Tibial artery (tissue), 4 donors: ENCODE data around the gene SMIM14.
"Not testable (repeated sequence)": the region's sequence is repeated elsewhere in the genome, so short reads cannot be mapped to it uniquely, and the experiment has no call there.

Experiments
- DNase-seq, 2 donors: peaks; one replicate each; pipeline ENCODE4 v3.0.0-alpha.2; 2019
- H3K27ac ChIP-seq, 2 donors: fragments of 200-600 bp; sonication (generic) in 1 of 2; 1 replicate in 1 of 2; 2 replicates in 1 of 2; pipeline ENCODE4 v1.5.1; 2018 to 2019; ENCODE audit warnings: mild to moderate bottlenecking in 1 of 2
- H3K27me3 ChIP-seq, 2 donors: fragments of 200-600 bp; sonication (generic) in 1 of 2; one replicate each; pipeline versions ENCODE4 v1.5.1 to v1.6.0; 2016 to 2019
- H3K36me3 ChIP-seq, 3 donors: fragments of 200-600 bp; sonication (generic) in 2 of 3; one replicate each; pipeline ENCODE4 v1.5.1; 2016 to 2019; ENCODE audit warnings: mild to moderate bottlenecking in 2 of 3
- H3K4me1 ChIP-seq, 4 donors: fragments of 200-600 bp; sonication (generic) in 2 of 4; 1 replicate in 3 of 4; 2 replicates in 1 of 4; pipeline ENCODE4 v1.5.1; 2016 to 2019
- H3K4me3 ChIP-seq, 2 donors: fragments of 200-600 bp; sonication (generic) in 1 of 2; 1 replicate in 1 of 2; 2 replicates in 1 of 2; pipeline ENCODE4 v1.5.1; 2018 to 2019; ENCODE audit warnings: mild to moderate bottlenecking in 2 of 2
- H3K9me3 ChIP-seq, 3 donors: fragments of 200-600 bp; sonication (generic) in 1 of 3; one replicate each; pipeline ENCODE4 v1.5.1; 2016 to 2019
- intact Hi-C: fragments of 100-400 bp; cut with DNase I; formaldehyde crosslinking; loops from one replicate; pipeline ENCODE4 v1.15.0; 2023; ENCODE audit warnings: low total_unique reads
- TF ChIP-seq, protein P1 (sequence below), 2 experiments: fragments of 200-600 bp in 1 of 2; fragments of 450-650 bp in 1 of 2; IDR thresholded peaks; one replicate each; pipeline ENCODE4 v1.5.1; 2017 to 2019; ENCODE audit warnings: antibody characterized with exemption in 2 of 2, mild to moderate bottlenecking in 1 of 2, moderate library complexity in 1 of 2

SMIM14 gene

GRCh38 chr4:39522068-39522467 lies 116.6 kb downstream of the SMIM14 start:
- H3K9me3 ChIP-seq, result no peaks in the 10 kb centered on the region
- no peaks in the 10 kb centered on the region for H3K27me3 ChIP-seq
- TF ChIP-seq, protein P1, sequence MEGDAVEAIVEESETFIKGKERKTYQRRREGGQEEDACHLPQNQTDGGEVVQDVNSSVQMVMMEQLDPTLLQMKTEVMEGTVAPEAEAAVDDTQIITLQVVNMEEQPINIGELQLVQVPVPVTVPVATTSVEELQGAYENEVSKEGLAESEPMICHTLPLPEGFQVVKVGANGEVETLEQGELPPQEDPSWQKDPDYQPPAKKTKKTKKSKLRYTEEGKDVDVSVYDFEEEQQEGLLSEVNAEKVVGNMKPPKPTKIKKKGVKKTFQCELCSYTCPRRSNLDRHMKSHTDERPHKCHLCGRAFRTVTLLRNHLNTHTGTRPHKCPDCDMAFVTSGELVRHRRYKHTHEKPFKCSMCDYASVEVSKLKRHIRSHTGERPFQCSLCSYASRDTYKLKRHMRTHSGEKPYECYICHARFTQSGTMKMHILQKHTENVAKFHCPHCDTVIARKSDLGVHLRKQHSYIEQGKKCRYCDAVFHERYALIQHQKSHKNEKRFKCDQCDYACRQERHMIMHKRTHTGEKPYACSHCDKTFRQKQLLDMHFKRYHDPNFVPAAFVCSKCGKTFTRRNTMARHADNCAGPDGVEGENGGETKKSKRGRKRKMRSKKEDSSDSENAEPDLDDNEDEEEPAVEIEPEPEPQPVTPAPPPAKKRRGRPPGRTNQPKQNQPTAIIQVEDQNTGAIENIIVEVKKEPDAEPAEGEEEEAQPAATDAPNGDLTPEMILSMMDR (IDR thresholded peaks at IDR 0.05), result no peak
- no peak for DNase-seq
- intact Hi-C loops, result no loop called here
- H3K4me1 ChIP-seq, result peaks cover 0 to 40% (median 5%) of the 10 kb centered on the region in 4 donors
- no peak overlapping the region for H3K4me3 ChIP-seq
- peaks cover 11 to 24% (median 14%) of the 10 kb centered on the region in 3 donors for H3K36me3 ChIP-seq
- no peak overlapping the region for H3K27ac ChIP-seq

- TF ChIP-seq, protein P1 (IDR thresholded peaks at IDR 0.05), result no peak
- peaks cover 11 to 24% (median 14%) of the 10 kb centered on the region in 3 donors for H3K36me3 ChIP-seq
- H3K27me3 ChIP-seq, result no peaks in the 10 kb centered on the region
- no peak overlapping the region for H3K27ac ChIP-seq
- no peak overlapping the region for H3K4me3 ChIP-seq
- intact Hi-C loops, result no loop called here
- H3K9me3 ChIP-seq, result no peaks in the 10 kb centered on the region
- DNase-seq, result no peak
- H3K4me1 ChIP-seq, result peaks cover 0 to 40% (median 5%) of the 10 kb centered on the region in 4 donors
These were observed 117.3 kb downstream of the SMIM14 start for GRCh38 chr4:39521253-39521919.

- H3K9me3 ChIP-seq, result no peaks in the 10 kb centered on the region
- intact Hi-C loops, result no loop called here
- TF ChIP-seq, protein P1 (IDR thresholded peaks at IDR 0.05), result no peak
- DNase-seq, result no peak
- H3K4me1 ChIP-seq, result peaks cover 0 to 20% (median 0%) of the 10 kb centered on the region in 4 donors
- no peak overlapping the region for H3K27ac ChIP-seq
- H3K27me3 ChIP-seq, result no peaks in the 10 kb centered on the region
- no peak overlapping the region for H3K4me3 ChIP-seq
- H3K36me3 ChIP-seq, result peaks cover 11 to 34% (median 22%) of the 10 kb centered on the region in 3 donors
These were observed 120.2 kb downstream of the SMIM14 start for GRCh38 chr4:39518484-39518883.

- H3K27ac ChIP-seq, result no peak overlapping the region
- peaks cover 0 to 4% (median 0%) of the 10 kb centered on the region in 4 donors for H3K4me1 ChIP-seq
- intact Hi-C loops, result no loop called here
- no peaks in the 10 kb centered on the region for H3K9me3 ChIP-seq
- H3K36me3 ChIP-seq, result peaks cover 14 to 40% (median 39%) of the 10 kb centered on the region in 3 donors
- TF ChIP-seq, protein P1 (IDR thresholded peaks at IDR 0.05), result no peak
- DNase-seq, result no peak
- no peaks in the 10 kb centered on the region for H3K27me3 ChIP-seq
- H3K4me3 ChIP-seq, result no peak overlapping the region
These were observed 122.2 kb downstream of the SMIM14 start for GRCh38 chr4:39516407-39516966.

DNA sequence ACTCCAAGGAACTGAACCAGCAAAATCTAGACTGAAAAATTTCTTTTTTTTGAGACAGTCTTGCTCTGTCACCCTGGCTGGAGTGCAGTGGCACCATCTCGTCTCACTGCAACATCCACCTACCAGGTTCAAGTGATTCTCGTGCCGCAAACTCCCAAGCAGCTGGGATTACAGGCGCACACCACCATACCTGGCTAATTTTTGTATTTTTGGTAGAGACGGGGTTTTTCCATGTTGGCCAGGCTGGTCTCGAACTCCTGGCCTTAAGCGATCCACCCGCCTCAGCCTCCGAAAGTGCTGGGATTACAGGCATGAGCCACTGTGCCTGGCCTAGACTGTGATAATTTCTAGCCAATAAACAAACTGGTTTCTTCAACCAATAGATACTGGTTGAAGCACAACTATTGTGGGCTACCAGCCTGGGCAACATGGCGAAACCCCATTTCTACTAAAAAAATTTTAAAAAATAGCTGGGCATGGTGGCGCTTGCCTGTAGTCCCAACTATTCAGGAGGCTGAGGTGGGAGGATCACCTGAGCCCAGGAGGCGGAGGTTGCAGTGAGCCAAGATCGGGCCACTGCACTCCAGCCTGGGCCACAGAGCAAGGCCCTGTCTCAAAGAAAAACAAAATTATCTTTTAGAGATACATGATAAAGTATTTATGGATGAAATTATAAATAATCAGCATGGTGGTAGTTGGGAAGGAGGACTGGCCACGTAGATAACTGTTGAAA lies 122.8 kb downstream of the SMIM14 start:
- H3K27ac ChIP-seq, H3K4me1 ChIP-seq, DNase-seq, H3K4me3 ChIP-seq, intact Hi-C loops, H3K9me3 ChIP-seq, H3K27me3 ChIP-seq: not testable (repeated sequence)
- peaks cover 18 to 46% (median 40%) of the 10 kb centered on the region in 3 donors for H3K36me3 ChIP-seq

DNA sequence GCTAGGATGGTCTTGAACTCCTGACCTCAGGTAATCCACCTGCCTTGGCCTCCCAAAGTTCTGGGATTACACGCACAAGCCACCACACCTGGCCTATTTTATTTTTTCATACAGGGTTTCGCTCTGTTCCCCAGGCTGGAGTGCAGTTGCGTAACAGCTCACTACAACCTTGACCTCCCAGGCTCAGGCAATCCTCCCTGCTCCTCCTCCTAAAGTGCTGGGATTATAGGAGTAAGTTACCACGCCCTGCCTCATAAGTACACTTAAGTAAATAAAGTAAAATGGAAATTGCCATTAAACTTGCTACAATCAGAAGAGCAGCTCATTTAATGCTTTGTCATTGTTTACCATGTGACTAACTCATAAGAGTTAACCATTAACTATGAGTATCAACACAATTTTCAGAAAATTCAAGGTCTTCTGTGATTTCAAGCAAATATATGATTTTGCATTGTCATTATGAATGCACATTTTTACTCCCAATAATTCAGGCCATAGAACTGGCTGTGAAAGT lies 123.7 kb downstream of the SMIM14 start:
- no peak overlapping the region for H3K4me3 ChIP-seq
- H3K4me1 ChIP-seq, result no peaks in the 10 kb centered on the region
- peaks cover 22 to 52% (median 47%) of the 10 kb centered on the region in 3 donors for H3K36me3 ChIP-seq
- intact Hi-C loops, result no loop called here
- no peak overlapping the region for H3K27ac ChIP-seq
- TF ChIP-seq, protein P1 (IDR thresholded peaks at IDR 0.05), result no peak
- H3K27me3 ChIP-seq, result no peaks in the 10 kb centered on the region
- no peak for DNase-seq
- no peaks in the 10 kb centered on the region for H3K9me3 ChIP-seq

- H3K27ac ChIP-seq, intact Hi-C loops, DNase-seq, H3K9me3 ChIP-seq, H3K4me3 ChIP-seq, H3K27me3 ChIP-seq, H3K4me1 ChIP-seq: not testable (repeated sequence)
- H3K36me3 ChIP-seq, result peaks cover 22 to 59% (median 48%) of the 10 kb centered on the region in 3 donors
These were observed 124.4 kb downstream of the SMIM14 start for GRCh38 chr4:39514266-39514665.
